Parathyroid adenoma (tissue), 2 donors: ENCODE measurements around the gene RHEX.

Experiments used
- H2AFZ ChIP-seq: fragments of 300-600 bp; sonication (generic); one replicate; pipeline ENCODE4 v1.7.0; 2017; ENCODE audit warnings: antibody characterized with exemption, mild to moderate bottlenecking
- H3K27ac ChIP-seq: fragments of 300-600 bp; sonication (generic); one replicate; pipeline ENCODE4 v1.7.0; 2017
- H3K27me3 ChIP-seq: fragments of 300-600 bp; sonication (generic); one replicate; pipeline ENCODE4 v1.7.0; 2017; ENCODE audit warnings: low read length; ENCODE audit not compliant: control insufficient read depth, insufficient read depth
- H3K36me3 ChIP-seq: fragments of 300-600 bp; sonication (generic); one replicate; pipeline ENCODE4 v1.7.0; 2017; ENCODE audit warnings: low read length; ENCODE audit not compliant: control insufficient read depth, insufficient read depth
- H3K4me1 ChIP-seq: fragments of 300-600 bp; sonication (generic); one replicate; pipeline ENCODE4 v1.7.0; 2017; ENCODE audit warnings: control low read depth
- H3K4me2 ChIP-seq: fragments of 300-600 bp; sonication (generic); one replicate; pipeline ENCODE4 v1.7.0; 2017; ENCODE audit warnings: low read length
- H3K4me3 ChIP-seq: fragments of 300-600 bp; sonication (generic); one replicate; pipeline ENCODE4 v1.7.0; 2017; ENCODE audit warnings: low read depth, low read length
- H3K79me2 ChIP-seq: fragments of 300-600 bp; sonication (generic); one replicate; pipeline ENCODE4 v1.7.0; 2017; ENCODE audit warnings: control low read depth
- H3K9ac ChIP-seq: fragments of 300-600 bp; sonication (generic); one replicate; pipeline ENCODE4 v1.7.0; 2017; ENCODE audit warnings: mild to moderate bottlenecking
- H3K9me3 ChIP-seq: fragments of 300-600 bp; sonication (generic); one replicate; pipeline ENCODE4 v1.7.0; 2017; ENCODE audit warnings: low read length; ENCODE audit not compliant: control insufficient read depth
- TF ChIP-seq, protein P1 (sequence below): fragments of 300-600 bp; sonication (generic); IDR thresholded peaks from one replicate; pipeline ENCODE4 v1.7.0; 2017; ENCODE audit warnings: antibody characterized with exemption, mild to moderate bottlenecking
- donor health status: primary hyperparathyroidism.

The RHEX gene

GRCh38 chr1:206109718-206110117 lies 56.7 kb downstream of the RHEX start:
- H3K4me2 ChIP-seq: no peak overlapping the region
- TF ChIP-seq, protein P1, sequence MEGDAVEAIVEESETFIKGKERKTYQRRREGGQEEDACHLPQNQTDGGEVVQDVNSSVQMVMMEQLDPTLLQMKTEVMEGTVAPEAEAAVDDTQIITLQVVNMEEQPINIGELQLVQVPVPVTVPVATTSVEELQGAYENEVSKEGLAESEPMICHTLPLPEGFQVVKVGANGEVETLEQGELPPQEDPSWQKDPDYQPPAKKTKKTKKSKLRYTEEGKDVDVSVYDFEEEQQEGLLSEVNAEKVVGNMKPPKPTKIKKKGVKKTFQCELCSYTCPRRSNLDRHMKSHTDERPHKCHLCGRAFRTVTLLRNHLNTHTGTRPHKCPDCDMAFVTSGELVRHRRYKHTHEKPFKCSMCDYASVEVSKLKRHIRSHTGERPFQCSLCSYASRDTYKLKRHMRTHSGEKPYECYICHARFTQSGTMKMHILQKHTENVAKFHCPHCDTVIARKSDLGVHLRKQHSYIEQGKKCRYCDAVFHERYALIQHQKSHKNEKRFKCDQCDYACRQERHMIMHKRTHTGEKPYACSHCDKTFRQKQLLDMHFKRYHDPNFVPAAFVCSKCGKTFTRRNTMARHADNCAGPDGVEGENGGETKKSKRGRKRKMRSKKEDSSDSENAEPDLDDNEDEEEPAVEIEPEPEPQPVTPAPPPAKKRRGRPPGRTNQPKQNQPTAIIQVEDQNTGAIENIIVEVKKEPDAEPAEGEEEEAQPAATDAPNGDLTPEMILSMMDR: no peak
- H3K9me3 ChIP-seq: no peaks in the 10 kb centered on the region
- no peak overlapping the region for H2AFZ ChIP-seq
- no peaks in the 10 kb centered on the region for H3K36me3 ChIP-seq
- H3K27me3 ChIP-seq: no peaks in the 10 kb centered on the region
- H3K27ac ChIP-seq: no peak overlapping the region
- no peak overlapping the region for H3K9ac ChIP-seq
- H3K4me3 ChIP-seq: no peak overlapping the region
- no peaks in the 10 kb centered on the region for H3K79me2 ChIP-seq
- H3K4me1 ChIP-seq: no peaks in the 10 kb centered on the region

GRCh38 chr1:206110161-206110560 lies 57.2 kb downstream of the RHEX start:
- Histone ChIP-seq H3K4me3 (no peak overlapping the region), H3K27ac (no peak overlapping the region), H3K9me3 (no peaks in the 10 kb centered on the region), H3K36me3 (no peaks in the 10 kb centered on the region), H3K27me3 (no peaks in the 10 kb centered on the region), H2AFZ (no peak overlapping the region), H3K79me2 (no peaks in the 10 kb centered on the region), H3K4me1 (no peaks in the 10 kb centered on the region), H3K9ac (no peak overlapping the region), H3K4me2 (no peak overlapping the region)
- TF ChIP-seq, protein P1: no peak

GRCh38 chr1:206110820-206111219 lies 57.8 kb downstream of the RHEX start:
- TF ChIP-seq, protein P1: no peak
- no peak overlapping the region for H3K4me2 ChIP-seq
- H3K79me2 ChIP-seq: no peaks in the 10 kb centered on the region
- no peaks in the 10 kb centered on the region for H3K27me3 ChIP-seq
- H3K27ac ChIP-seq: no peak overlapping the region
- no peaks in the 10 kb centered on the region for H3K4me1 ChIP-seq
- H3K4me3 ChIP-seq: no peak overlapping the region
- H2AFZ ChIP-seq: no peak overlapping the region
- H3K9ac ChIP-seq: no peak overlapping the region
- H3K36me3 ChIP-seq: no peaks in the 10 kb centered on the region
- no peaks in the 10 kb centered on the region for H3K9me3 ChIP-seq

GRCh38 chr1:206111271-206111927 lies 58.4 kb downstream of the RHEX start:
- Histone ChIP-seq H3K36me3 (no peaks in the 10 kb centered on the region), H2AFZ (no peak overlapping the region), H3K27ac (no peak overlapping the region), H3K79me2 (no peaks in the 10 kb centered on the region), H3K4me3 (no peak overlapping the region), H3K9ac (no peak overlapping the region), H3K27me3 (no peaks in the 10 kb centered on the region), H3K4me1 (no peaks in the 10 kb centered on the region), H3K9me3 (no peaks in the 10 kb centered on the region), H3K4me2 (no peak overlapping the region)
- TF ChIP-seq, protein P1: no peak
